ENCODE results near the gene RASGRP4. TPM values are rescaled to one million over a fixed set of nuclear protein-coding genes. Genes with fewer than 3 reads are reported as not detected.

Gene RASGRP4
- total RNA-seq, 1 donor from 2014 or later: 3.2 TPM

- TF ChIP-seq, protein P1, sequence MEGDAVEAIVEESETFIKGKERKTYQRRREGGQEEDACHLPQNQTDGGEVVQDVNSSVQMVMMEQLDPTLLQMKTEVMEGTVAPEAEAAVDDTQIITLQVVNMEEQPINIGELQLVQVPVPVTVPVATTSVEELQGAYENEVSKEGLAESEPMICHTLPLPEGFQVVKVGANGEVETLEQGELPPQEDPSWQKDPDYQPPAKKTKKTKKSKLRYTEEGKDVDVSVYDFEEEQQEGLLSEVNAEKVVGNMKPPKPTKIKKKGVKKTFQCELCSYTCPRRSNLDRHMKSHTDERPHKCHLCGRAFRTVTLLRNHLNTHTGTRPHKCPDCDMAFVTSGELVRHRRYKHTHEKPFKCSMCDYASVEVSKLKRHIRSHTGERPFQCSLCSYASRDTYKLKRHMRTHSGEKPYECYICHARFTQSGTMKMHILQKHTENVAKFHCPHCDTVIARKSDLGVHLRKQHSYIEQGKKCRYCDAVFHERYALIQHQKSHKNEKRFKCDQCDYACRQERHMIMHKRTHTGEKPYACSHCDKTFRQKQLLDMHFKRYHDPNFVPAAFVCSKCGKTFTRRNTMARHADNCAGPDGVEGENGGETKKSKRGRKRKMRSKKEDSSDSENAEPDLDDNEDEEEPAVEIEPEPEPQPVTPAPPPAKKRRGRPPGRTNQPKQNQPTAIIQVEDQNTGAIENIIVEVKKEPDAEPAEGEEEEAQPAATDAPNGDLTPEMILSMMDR (IDR thresholded peaks at IDR 0.05): no peak
- DNase-seq (no peak), ATAC-seq (ENCODE audit: low read depth) (no peak)
- no peaks in the 10 kb centered on the region for H3K36me3 Mint-ChIP-seq (ENCODE audit: low read depth)
- peaks cover 3% of the 10 kb centered on the region for H3K9me3 Mint-ChIP-seq
- no peaks in the 10 kb centered on the region for H3K4me1 Mint-ChIP-seq
- peaks cover 6% of the 10 kb centered on the region for H3K27me3 Mint-ChIP-seq
- intact Hi-C loops (cut with micrococcal nuclease): no loop called here
- no peak overlapping the region for H3K4me3 Mint-ChIP-seq
- H3K27ac Mint-ChIP-seq: no peak overlapping the region
- ChIA-PET CTCF (no interaction called here), POLR2A (no interaction called here)
Observed at GRCh38 chr19:38452430-38453366, 26.7 kb upstream of the RASGRP4 start.

GRCh38 chr19:38451629-38452028 is 25.6 kb upstream of the RASGRP4 start:
- ATAC-seq (ENCODE audit: low read depth) (no peak), DNase-seq (no peak)
- Mint-ChIP-seq H3K4me1 (no peaks in the 10 kb centered on the region), H3K9me3 (peaks cover 3% of the 10 kb centered on the region), H3K36me3 (ENCODE audit: low read depth) (no peaks in the 10 kb centered on the region), H3K27ac (no peak overlapping the region), H3K4me3 (no peak overlapping the region), H3K27me3 (peaks cover 2% of the 10 kb centered on the region)
- POLR2A ChIA-PET: no interaction called here
- TF ChIP-seq, protein P1 (IDR thresholded peaks at IDR 0.05): no peak
- intact Hi-C loops (cut with micrococcal nuclease): no loop called here
- CTCF ChIA-PET: no interaction called here

GRCh38 chr19:38451036-38451435 is 25.0 kb upstream of the RASGRP4 start:
- ChIA-PET POLR2A (no interaction called here), CTCF (no interaction called here)
- intact Hi-C loops (cut with micrococcal nuclease): no loop called here
- ATAC-seq (ENCODE audit: low read depth): no peak
- Mint-ChIP-seq H3K27ac (no peak overlapping the region), H3K27me3 (peaks cover 3% of the 10 kb centered on the region), H3K4me3 (no peak overlapping the region), H3K36me3 (ENCODE audit: low read depth) (no peaks in the 10 kb centered on the region), H3K9me3 (peaks cover 3% of the 10 kb centered on the region), H3K4me1 (no peaks in the 10 kb centered on the region)
- DNase-seq: no peak
- TF ChIP-seq, protein P1 (IDR thresholded peaks at IDR 0.05): no peak

- intact Hi-C loops (cut with micrococcal nuclease): no loop called here
- Mint-ChIP-seq H3K27me3 (peaks cover 4% of the 10 kb centered on the region), H3K9me3 (peaks cover 3% of the 10 kb centered on the region), H3K4me3 (no peak overlapping the region), H3K4me1 (no peaks in the 10 kb centered on the region), H3K36me3 (ENCODE audit: low read depth) (no peaks in the 10 kb centered on the region), H3K27ac (no peak overlapping the region)
- ChIA-PET POLR2A (no interaction called here), CTCF (no interaction called here)
- no peak for DNase-seq
- TF ChIP-seq, protein P1 (IDR thresholded peaks at IDR 0.05): no peak
- ATAC-seq (ENCODE audit: low read depth): no peak
Observed at GRCh38 chr19:38449518-38449917, 23.5 kb upstream of the RASGRP4 start.

GRCh38 chr19:38448225-38448624 is 22.2 kb upstream of the RASGRP4 start:
- TF ChIP-seq, protein P1 (IDR thresholded peaks at IDR 0.05): no peak
- ChIA-PET CTCF (no interaction called here), POLR2A (no interaction called here)

More at GRCh38 chr19:38448225-38448624, 22.2 kb upstream of the RASGRP4 start:
- no peak for ATAC-seq (ENCODE audit: low read depth)
- Mint-ChIP-seq H3K9me3 (peaks cover 3% of the 10 kb centered on the region), H3K36me3 (ENCODE audit: low read depth) (no peaks in the 10 kb centered on the region), H3K4me3 (no peak overlapping the region), H3K4me1 (no peaks in the 10 kb centered on the region), H3K27ac (no peak overlapping the region), H3K27me3 (peaks cover 7% of the 10 kb centered on the region)
- intact Hi-C loops (cut with micrococcal nuclease): no loop called here
- no peak for DNase-seq
